Smooth muscle cell (in vitro differentiated cells): ENCODE results near the gene TTBK1. TPM values are rescaled to one million over a fixed set of nuclear protein-coding genes. Genes with fewer than 3 reads are reported as not detected.
"Not testable (repeated sequence)": the region's sequence is repeated elsewhere in the genome, so short reads cannot be mapped to it uniquely, and the experiment has no call there.

Source experiments
- DNase-seq: peaks from one replicate; lab custom pipeline; 2025; ENCODE audit not compliant: unreplicated experiment; lab: John Stamatoyannopoulos, UW
- H2AFZ ChIP-seq: fragments of 200-600 bp; sonication (generic); 2 replicates; pipeline ENCODE4 v1.6.0; 2016; ENCODE audit warnings: antibody characterized with exemption, low read depth, mild to moderate bottlenecking
- H3F3A ChIP-seq: fragments of 200-600 bp; sonication (generic); 2 replicates; pipeline ENCODE4 v1.6.0; 2017; ENCODE audit warnings: antibody characterized with exemption, low read depth
- H3K27ac ChIP-seq: fragments of 200-600 bp; sonication (generic); 2 replicates; pipeline ENCODE4 v1.5.1; 2016; ENCODE audit warnings: low read depth, mild to moderate bottlenecking
- H3K27me3 ChIP-seq: fragments of 200-600 bp; sonication (generic); 2 replicates; pipeline ENCODE4 v1.6.1; 2016; ENCODE audit warnings: low read depth, mild to moderate bottlenecking
- H3K36me3 ChIP-seq: fragments of 200-600 bp; sonication (generic); 2 replicates; pipeline ENCODE4 v1.5.1; 2016; ENCODE audit warnings: low read depth
- H3K4me1 ChIP-seq: fragments of 200-600 bp; sonication (generic); 2 replicates; pipeline ENCODE4 v1.5.1; 2016; ENCODE audit warnings: low read depth
- H3K4me2 ChIP-seq: fragments of 200-600 bp; sonication (generic); 2 replicates; pipeline ENCODE4 v1.6.0; 2016; ENCODE audit warnings: mild to moderate bottlenecking
- H3K4me3 ChIP-seq: fragments of 200-600 bp; sonication (generic); 2 replicates; pipeline ENCODE4 v1.5.1; 2016; ENCODE audit warnings: mild to moderate bottlenecking
- H3K79me2 ChIP-seq: fragments of 200-600 bp; sonication (generic); 2 replicates; pipeline ENCODE4 v1.6.0; 2016; ENCODE audit warnings: low read depth, mild to moderate bottlenecking
- H3K9ac ChIP-seq: fragments of 200-600 bp; sonication (generic); 2 replicates; pipeline ENCODE4 v1.6.0; 2016; ENCODE audit warnings: low read depth
- H3K9me3 ChIP-seq: fragments of 200-600 bp; sonication (generic); replicated peaks from 2 replicates; pipeline ENCODE4 v1.5.1; 2016; ENCODE audit warnings: low read depth
- H4K20me1 ChIP-seq: fragments of 200-600 bp; sonication (generic); 2 replicates; pipeline ENCODE4 v1.6.0; 2016; ENCODE audit warnings: low read depth
- WGBS: methylation state at CpG from one replicate; pipeline ENCODE4 v1.1.7; 2016; ENCODE audit warnings: low lambda C conversion rate; 5-methylcytosine and 5-hydroxymethylcytosine counted together
- polyA plus RNA-seq: library from polyadenylated mRNA; unstranded; fragments of >200 nt; fragmentation: Nextera tagmentation; extraction: Ambion mirVana; gene quantifications from 2 replicates; pipeline ENCODE4 v1.2.1, GENCODE V29; 2016
- total RNA-seq: library from RNA; depleted of rRNA; stranded (reverse); fragments of >200 nt; gene quantifications from 2 replicates; pipeline ENCODE4 v1.2.3, GENCODE V29; 2014
- TF ChIP-seq, protein P1 (sequence below): fragments of 200-600 bp; sonication (generic); IDR thresholded peaks from 2 replicates; pipeline ENCODE4 v1.5.1; 2017; ENCODE audit warnings: borderline replicate concordance, mild to moderate bottlenecking, antibody characterized with exemption; ENCODE audit not compliant: insufficient read depth, poor library complexity, severe bottlenecking

The TTBK1 gene
- total and polyA plus RNA-seq, 2 experiments from 2014 or later = not detected

DNA sequence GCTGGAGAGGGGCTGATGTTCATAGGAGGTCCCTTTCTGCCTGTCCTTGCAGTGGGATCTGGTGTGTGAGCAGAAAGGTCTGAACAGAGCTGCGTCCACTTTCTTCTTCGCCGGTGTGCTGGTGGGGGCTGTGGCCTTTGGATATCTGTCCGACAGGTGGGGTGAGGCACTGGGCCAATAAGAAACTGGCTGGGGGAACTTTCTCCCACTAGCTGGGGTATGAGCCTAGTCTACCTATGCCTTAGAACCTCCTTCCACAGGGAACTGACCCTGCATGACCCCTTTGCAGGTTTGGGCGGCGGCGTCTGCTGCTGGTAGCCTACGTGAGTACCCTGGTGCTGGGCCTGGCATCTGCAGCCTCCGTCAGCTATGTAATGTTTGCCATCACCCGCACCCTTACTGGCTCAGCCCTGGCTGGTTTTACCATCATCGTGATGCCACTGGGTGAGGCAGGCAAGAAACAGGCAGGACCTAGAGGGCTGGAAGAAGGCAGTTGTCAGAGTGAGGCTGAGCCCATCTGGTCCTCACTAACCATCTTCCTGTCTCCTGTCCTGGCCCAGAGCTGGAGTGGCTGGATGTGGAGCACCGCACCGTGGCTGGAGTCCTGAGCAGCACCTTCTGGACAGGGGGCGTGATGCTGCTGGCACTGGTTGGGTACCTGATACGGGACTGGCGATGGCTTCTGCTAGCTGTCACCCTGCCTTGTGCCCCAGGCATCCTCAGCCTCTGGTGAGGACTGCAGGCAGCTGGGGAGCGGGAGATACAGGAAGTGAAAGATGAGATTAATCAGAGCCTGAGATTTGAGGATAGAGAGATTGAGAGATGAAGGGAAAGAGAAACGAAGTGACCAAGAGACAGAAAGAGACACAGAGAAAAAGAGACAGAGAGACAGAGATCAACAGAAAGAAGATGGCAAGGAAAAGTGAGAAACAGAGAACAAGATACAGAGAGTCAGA, 56.3 kb downstream of the TTBK1 start:
- Histone ChIP-seq H4K20me1 (no peaks in the 10 kb centered on the region), H3K27me3 (no peaks in the 10 kb centered on the region), H3K9ac (no peak overlapping the region), H3K36me3 (no peaks in the 10 kb centered on the region), H3K4me3 (no peak overlapping the region), H3K27ac (no peak overlapping the region), H2AFZ (no peak overlapping the region), H3K4me2 (no peak overlapping the region), H3K9me3 (no peaks in the 10 kb centered on the region), H3F3A (no peaks in the 10 kb centered on the region), H3K4me1 (peaks cover 3% of the 10 kb centered on the region), H3K79me2 (no peaks in the 10 kb centered on the region)
- TF ChIP-seq, protein P1, sequence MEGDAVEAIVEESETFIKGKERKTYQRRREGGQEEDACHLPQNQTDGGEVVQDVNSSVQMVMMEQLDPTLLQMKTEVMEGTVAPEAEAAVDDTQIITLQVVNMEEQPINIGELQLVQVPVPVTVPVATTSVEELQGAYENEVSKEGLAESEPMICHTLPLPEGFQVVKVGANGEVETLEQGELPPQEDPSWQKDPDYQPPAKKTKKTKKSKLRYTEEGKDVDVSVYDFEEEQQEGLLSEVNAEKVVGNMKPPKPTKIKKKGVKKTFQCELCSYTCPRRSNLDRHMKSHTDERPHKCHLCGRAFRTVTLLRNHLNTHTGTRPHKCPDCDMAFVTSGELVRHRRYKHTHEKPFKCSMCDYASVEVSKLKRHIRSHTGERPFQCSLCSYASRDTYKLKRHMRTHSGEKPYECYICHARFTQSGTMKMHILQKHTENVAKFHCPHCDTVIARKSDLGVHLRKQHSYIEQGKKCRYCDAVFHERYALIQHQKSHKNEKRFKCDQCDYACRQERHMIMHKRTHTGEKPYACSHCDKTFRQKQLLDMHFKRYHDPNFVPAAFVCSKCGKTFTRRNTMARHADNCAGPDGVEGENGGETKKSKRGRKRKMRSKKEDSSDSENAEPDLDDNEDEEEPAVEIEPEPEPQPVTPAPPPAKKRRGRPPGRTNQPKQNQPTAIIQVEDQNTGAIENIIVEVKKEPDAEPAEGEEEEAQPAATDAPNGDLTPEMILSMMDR = no peak
- WGBS = 90% methylated on average over 18 of the region's 18 CpGs
- DNase-seq = no peak

DNA sequence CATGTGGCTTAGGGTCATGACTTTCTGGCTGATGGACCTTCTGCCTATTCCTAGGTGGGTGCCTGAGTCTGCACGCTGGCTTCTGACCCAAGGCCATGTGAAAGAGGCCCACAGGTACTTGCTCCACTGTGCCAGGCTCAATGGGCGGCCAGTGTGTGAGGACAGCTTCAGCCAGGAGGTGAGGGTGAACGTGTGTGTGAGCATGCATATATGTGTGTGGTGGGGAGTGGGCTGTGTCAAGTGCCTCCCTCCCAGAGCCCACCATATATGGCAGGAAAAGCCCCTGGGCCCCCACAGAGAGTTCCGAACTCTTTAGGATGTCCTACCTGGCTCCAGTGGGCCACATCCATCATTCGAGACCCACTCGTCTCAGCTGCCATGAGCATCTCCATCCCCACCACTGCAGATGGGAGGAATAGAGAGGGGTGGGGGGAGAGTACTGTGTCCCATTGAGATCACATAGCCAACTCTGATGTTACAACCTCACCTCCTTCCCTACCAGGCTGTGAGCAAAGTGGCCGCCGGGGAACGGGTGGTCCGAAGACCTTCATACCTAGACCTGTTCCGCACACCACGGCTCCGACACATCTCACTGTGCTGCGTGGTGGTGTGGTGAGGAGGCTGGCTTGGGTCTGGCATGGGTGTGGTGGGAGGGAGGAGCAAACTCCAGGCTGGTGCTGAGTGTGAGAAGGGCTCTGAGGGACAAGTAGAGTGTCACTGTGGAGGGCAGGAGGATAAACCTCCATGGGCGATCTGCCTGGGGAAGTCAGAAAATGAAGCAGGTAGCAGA, 58.0 kb downstream of the TTBK1 start:
- WGBS = 92% methylated on average over 15 of the region's 15 CpGs

DNA sequence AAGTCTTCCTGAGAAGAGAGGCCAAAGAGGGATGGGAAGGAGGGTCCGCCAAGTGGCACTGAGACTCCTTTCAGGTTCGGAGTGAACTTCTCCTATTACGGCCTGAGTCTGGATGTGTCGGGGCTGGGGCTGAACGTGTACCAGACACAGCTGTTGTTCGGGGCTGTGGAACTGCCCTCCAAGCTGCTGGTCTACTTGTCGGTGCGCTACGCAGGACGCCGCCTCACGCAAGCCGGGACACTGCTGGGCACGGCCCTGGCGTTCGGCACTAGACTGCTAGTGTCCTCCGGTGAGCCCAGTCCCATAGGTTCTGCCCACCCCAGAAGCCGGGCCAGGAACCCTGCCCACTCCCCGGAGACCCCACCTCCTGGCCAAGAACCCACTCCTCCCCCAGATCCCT, 58.8 kb downstream of the TTBK1 start:
- WGBS = 90% methylated on average over 17 of the region's 19 CpGs
- no peak overlapping the region for H3K27ac ChIP-seq
- no peak overlapping the region for H3K4me2 ChIP-seq

More for the DNA sequence above, 58.0 kb downstream of the TTBK1 start:
- Histone ChIP-seq H3K27ac (no peak overlapping the region), H2AFZ (no peak overlapping the region), H3K9ac (no peak overlapping the region), H3F3A (no peaks in the 10 kb centered on the region), H4K20me1 (no peaks in the 10 kb centered on the region), H3K79me2 (no peaks in the 10 kb centered on the region), H3K9me3 (no peaks in the 10 kb centered on the region), H3K27me3 (no peaks in the 10 kb centered on the region), H3K36me3 (no peaks in the 10 kb centered on the region), H3K4me1 (peaks cover 3% of the 10 kb centered on the region), H3K4me3 (no peak overlapping the region), H3K4me2 (no peak overlapping the region)
- TF ChIP-seq, protein P1 = no peak
- DNase-seq = no peak

DNA sequence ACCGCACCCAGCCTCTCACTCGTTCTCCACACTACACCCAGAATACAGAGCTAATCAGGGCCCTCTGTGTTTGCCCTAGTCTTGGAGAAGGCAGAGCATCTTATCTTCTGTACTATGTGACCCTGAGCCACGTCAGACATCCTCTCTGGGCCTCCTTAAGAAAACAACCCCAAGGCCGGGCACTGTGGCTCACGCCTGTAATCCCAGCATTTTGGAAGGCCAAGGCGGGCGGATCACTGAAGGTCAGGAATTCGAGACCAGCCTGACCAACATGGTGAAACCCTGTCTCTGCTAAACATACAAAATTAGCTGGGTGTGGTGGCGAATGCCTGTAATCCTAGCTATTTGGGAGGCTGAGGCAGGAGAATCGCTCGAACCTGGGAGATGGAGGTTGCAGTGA, 59.7 kb downstream of the TTBK1 start:
- not testable (repeated sequence) for H3K79me2 ChIP-seq, H3F3A ChIP-seq, H3K27me3 ChIP-seq, H3K4me1 ChIP-seq, H4K20me1 ChIP-seq, H3K4me2 ChIP-seq, H3K9me3 ChIP-seq, H3K36me3 ChIP-seq, H2AFZ ChIP-seq, H3K4me3 ChIP-seq, H3K9ac ChIP-seq, H3K27ac ChIP-seq, DNase-seq
- WGBS = 84% methylated on average over 11 of the region's 11 CpGs

More for the DNA sequence above, 58.8 kb downstream of the TTBK1 start:
- Histone ChIP-seq H2AFZ (no peak overlapping the region), H3K79me2 (no peaks in the 10 kb centered on the region), H3K4me1 (peaks cover 3% of the 10 kb centered on the region), H3K27me3 (no peaks in the 10 kb centered on the region), H4K20me1 (no peaks in the 10 kb centered on the region), H3K4me3 (no peak overlapping the region), H3K9ac (no peak overlapping the region), H3K9me3 (no peaks in the 10 kb centered on the region), H3K36me3 (no peaks in the 10 kb centered on the region), H3F3A (no peaks in the 10 kb centered on the region)
- DNase-seq = no peak
- TF ChIP-seq, protein P1 = no peak
